Stimulated activated CD8-positive, alpha-beta memory T cell treated with anti-CD3 and anti-CD28 coated beads, Interleukin-2, amount 100 ng/mL, for 1 hour (primary cell): Measurements from ENCODE around the gene PIBF1.
"Not testable (repeated sequence)": the region's sequence is repeated elsewhere in the genome, so short reads cannot be mapped to it uniquely, and the experiment has no call there.

Experiments
- DNase-seq, 2 donors: peaks; one replicate each; pipeline ENCODE4 v3.0.0-alpha.2; 2020; ENCODE audit warnings: low read depth in 2 of 2

Gene PIBF1

GRCh38 chr13:72823081-72823480, 41.1 kb downstream of the PIBF1 start:
- DNase-seq = no peak

GRCh38 chr13:72823724-72824123, 41.8 kb downstream of the PIBF1 start:
- no peak for DNase-seq

- DNase-seq = no peak
Measured at GRCh38 chr13:72834601-72835000, 52.7 kb downstream of the PIBF1 start.

- DNase-seq = no peak
Measured at GRCh38 chr13:72839831-72840426, 58.0 kb downstream of the PIBF1 start.

GRCh38 chr13:72842991-72843390, 61.1 kb downstream of the PIBF1 start:
- DNase-seq = no peak

- DNase-seq = not testable (repeated sequence)
Measured at GRCh38 chr13:72845148-72845547, 63.2 kb downstream of the PIBF1 start.

- DNase-seq = no peak
Measured at GRCh38 chr13:72849571-72849970, 67.6 kb downstream of the PIBF1 start.

GRCh38 chr13:72850959-72851677, 69.2 kb downstream of the PIBF1 start:
- no peak for DNase-seq

GRCh38 chr13:72851678-72852014, 69.7 kb downstream of the PIBF1 start:
- DNase-seq = no peak

- no peak for DNase-seq
Measured at GRCh38 chr13:72852207-72852606, 70.3 kb downstream of the PIBF1 start.

- DNase-seq = no peak
Measured at GRCh38 chr13:72853000-72853399, 71.1 kb downstream of the PIBF1 start.

GRCh38 chr13:72864142-72865011, 82.4 kb downstream of the PIBF1 start:
- DNase-seq = no peak

- DNase-seq = no peak
Measured at GRCh38 chr13:72868229-72868628, 86.3 kb downstream of the PIBF1 start.

- no peak for DNase-seq
Measured at GRCh38 chr13:72875233-72875632, 93.3 kb downstream of the PIBF1 start.

GRCh38 chr13:72884101-72884500, 102.2 kb downstream of the PIBF1 start:
- DNase-seq = no peak

- DNase-seq = no peak
Measured at GRCh38 chr13:72886272-72887067, 104.5 kb downstream of the PIBF1 start.

- no peak for DNase-seq
Measured at GRCh38 chr13:72889495-72889894, 107.6 kb downstream of the PIBF1 start.

- DNase-seq = no peak
Measured at GRCh38 chr13:72890546-72890945, 108.6 kb downstream of the PIBF1 start.

- no peak for DNase-seq
Measured at GRCh38 chr13:72891423-72891822, 109.5 kb downstream of the PIBF1 start.

- DNase-seq = no peak
Measured at GRCh38 chr13:72896869-72897268, 114.9 kb downstream of the PIBF1 start.

- DNase-seq = not testable (repeated sequence)
Measured at GRCh38 chr13:72901546-72901945, 119.6 kb downstream of the PIBF1 start.

- no peak for DNase-seq
Measured at GRCh38 chr13:72908416-72908815, 126.5 kb downstream of the PIBF1 start.
